ENCODE data around the gene STX17. TPM values are rescaled to one million over a fixed set of nuclear protein-coding genes. Genes with fewer than 3 reads are reported as not detected.
"Not testable (repeated sequence)": the region's sequence is repeated elsewhere in the genome, so short reads cannot be mapped to it uniquely, and the experiment has no call there.

STX17 gene
- total RNA-seq, 1 experiment from 2014 or later, result 34.8 TPM

GRCh38 chr9:99967457-99967856 lies 61.0 kb downstream of the STX17 start:
- no peak for DNase-seq (ENCODE audit: low read depth)

- DNase-seq (ENCODE audit: low read depth), result no peak
These were observed 64.0 kb downstream of the STX17 start for GRCh38 chr9:99970481-99970880.

GRCh38 chr9:99971410-99971809 lies 65.0 kb downstream of the STX17 start:
- DNase-seq (ENCODE audit: low read depth), result no peak

- DNase-seq (ENCODE audit: low read depth), result no peak
These were observed 67.0 kb downstream of the STX17 start for GRCh38 chr9:99973455-99973854.

- DNase-seq (ENCODE audit: low read depth), result no peak
These were observed 70.8 kb downstream of the STX17 start for GRCh38 chr9:99977033-99977792.

GRCh38 chr9:99978221-99978620 lies 71.8 kb downstream of the STX17 start:
- DNase-seq (ENCODE audit: low read depth), result no peak

- no peak for DNase-seq (ENCODE audit: low read depth)
These were observed 74.1 kb downstream of the STX17 start for GRCh38 chr9:99980598-99980997.

GRCh38 chr9:99986642-99987041 lies 80.2 kb downstream of the STX17 start:
- DNase-seq (ENCODE audit: low read depth), result no peak

- DNase-seq (ENCODE audit: low read depth), result not testable (repeated sequence)
These were observed 84.1 kb downstream of the STX17 start for GRCh38 chr9:99990508-99990907.

- DNase-seq (ENCODE audit: low read depth), result no peak
These were observed 91.8 kb downstream of the STX17 start for GRCh38 chr9:99998266-99998665.

GRCh38 chr9:99998866-99999265 lies 92.4 kb downstream of the STX17 start:
- no peak for DNase-seq (ENCODE audit: low read depth)

- DNase-seq (ENCODE audit: low read depth), result no peak
These were observed 93.3 kb downstream of the STX17 start for GRCh38 chr9:99999797-100000196.

- peak; percentile 31 for DNase-seq (ENCODE audit: low read depth)
These were observed 104.7 kb downstream of the STX17 start for GRCh38 chr9:100011062-100011681.

- DNase-seq (ENCODE audit: low read depth), result no peak
These were observed 105.8 kb downstream of the STX17 start for GRCh38 chr9:100012279-100012678.

GRCh38 chr9:100013573-100013972 lies 107.1 kb downstream of the STX17 start:
- DNase-seq (ENCODE audit: low read depth), result no peak

GRCh38 chr9:100014846-100015245 lies 108.4 kb downstream of the STX17 start:
- DNase-seq (ENCODE audit: low read depth), result no peak

- DNase-seq (ENCODE audit: low read depth), result no peak
These were observed 113.1 kb downstream of the STX17 start for GRCh38 chr9:100019541-100019940.

Other genes with a start within 250 kb of the STX17 start
- gene NR4A3, start 84.8 kb upstream of the STX17 start, total RNA-seq (2014; rRNA removed; shearing (Covaris generic)), result 0.05 and 0.17 TPM in 2 replicates
- gene ERP44, start 192.3 kb downstream of the STX17 start, total RNA-seq (2014; rRNA removed; shearing (Covaris generic)), result 42.4 and 52.5 TPM in 2 replicates
- gene INVS, start 192.6 kb downstream of the STX17 start, total RNA-seq (2014; rRNA removed; shearing (Covaris generic)), result 11.8 and 11.9 TPM in 2 replicates

Data from M059J (cell line).